Thyroid gland (tissue), 4 donors: ENCODE data around the gene TRABD2B.

Experiments used
- POLR2A ChIP-seq, 2 donors: fragments of 450-650 bp; IDR thresholded peaks; one replicate each; pipeline ENCODE4 v1.6.1; 2017; ENCODE audit warnings: antibody characterized with exemption in 2 of 2, mild to moderate bottlenecking in 2 of 2, moderate library complexity in 1 of 2
- TF ChIP-seq, protein P1 (sequence below), 6 experiments: fragments of 200-600 bp in 3 of 6; fragments of 450-650 bp in 3 of 6; sonication (generic) in 3 of 6; IDR thresholded peaks; one replicate each; pipeline ENCODE4 v1.5.1; 2016 to 2019; ENCODE audit warnings: antibody characterized with exemption in 6 of 6, mild to moderate bottlenecking in 2 of 6, inconsistent platforms in 1 of 6, moderate library complexity in 1 of 6

DNA sequence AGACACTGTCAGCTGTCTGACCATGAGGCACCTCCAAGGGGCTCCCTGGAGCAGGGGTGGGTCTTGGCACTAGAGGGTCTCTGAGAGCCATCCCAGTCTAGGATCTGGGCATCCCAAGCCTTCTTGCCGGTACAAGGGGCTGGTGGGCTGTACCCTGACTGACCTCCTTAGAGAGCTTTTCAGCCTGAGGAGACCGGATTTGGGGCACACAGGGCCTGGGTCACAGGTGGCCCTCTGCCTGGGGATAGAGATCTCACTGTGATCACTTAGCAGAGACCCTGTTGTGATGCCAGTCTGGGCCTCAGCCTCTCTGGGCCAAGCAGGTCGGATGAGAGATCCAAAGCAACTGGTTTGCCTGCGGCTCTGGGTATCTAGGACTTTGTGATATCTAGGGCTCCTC, 227.2 kb downstream of the TRABD2B start:
- TF ChIP-seq, protein P1, sequence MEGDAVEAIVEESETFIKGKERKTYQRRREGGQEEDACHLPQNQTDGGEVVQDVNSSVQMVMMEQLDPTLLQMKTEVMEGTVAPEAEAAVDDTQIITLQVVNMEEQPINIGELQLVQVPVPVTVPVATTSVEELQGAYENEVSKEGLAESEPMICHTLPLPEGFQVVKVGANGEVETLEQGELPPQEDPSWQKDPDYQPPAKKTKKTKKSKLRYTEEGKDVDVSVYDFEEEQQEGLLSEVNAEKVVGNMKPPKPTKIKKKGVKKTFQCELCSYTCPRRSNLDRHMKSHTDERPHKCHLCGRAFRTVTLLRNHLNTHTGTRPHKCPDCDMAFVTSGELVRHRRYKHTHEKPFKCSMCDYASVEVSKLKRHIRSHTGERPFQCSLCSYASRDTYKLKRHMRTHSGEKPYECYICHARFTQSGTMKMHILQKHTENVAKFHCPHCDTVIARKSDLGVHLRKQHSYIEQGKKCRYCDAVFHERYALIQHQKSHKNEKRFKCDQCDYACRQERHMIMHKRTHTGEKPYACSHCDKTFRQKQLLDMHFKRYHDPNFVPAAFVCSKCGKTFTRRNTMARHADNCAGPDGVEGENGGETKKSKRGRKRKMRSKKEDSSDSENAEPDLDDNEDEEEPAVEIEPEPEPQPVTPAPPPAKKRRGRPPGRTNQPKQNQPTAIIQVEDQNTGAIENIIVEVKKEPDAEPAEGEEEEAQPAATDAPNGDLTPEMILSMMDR (IDR thresholded peaks at IDR 0.05): no peak
- no peak for TF ChIP-seq POLR2A (IDR thresholded peaks at IDR 0.05)
